HG03135 (cell line): ENCODE measurements around the gene TUBB2B.
A peak's percentile ranks its signal among the peaks of the same experiment; 100 is the strongest.

ENCODE experiments used
- ATAC-seq: cut with Tn5 transposase; IDR thresholded peaks from one replicate; pipeline ENCODE4 v1.9.1; 2021; ENCODE audit warnings: mild to moderate bottlenecking, moderate library complexity; ENCODE audit not compliant: unreplicated experiment

TUBB2B gene

DNA sequence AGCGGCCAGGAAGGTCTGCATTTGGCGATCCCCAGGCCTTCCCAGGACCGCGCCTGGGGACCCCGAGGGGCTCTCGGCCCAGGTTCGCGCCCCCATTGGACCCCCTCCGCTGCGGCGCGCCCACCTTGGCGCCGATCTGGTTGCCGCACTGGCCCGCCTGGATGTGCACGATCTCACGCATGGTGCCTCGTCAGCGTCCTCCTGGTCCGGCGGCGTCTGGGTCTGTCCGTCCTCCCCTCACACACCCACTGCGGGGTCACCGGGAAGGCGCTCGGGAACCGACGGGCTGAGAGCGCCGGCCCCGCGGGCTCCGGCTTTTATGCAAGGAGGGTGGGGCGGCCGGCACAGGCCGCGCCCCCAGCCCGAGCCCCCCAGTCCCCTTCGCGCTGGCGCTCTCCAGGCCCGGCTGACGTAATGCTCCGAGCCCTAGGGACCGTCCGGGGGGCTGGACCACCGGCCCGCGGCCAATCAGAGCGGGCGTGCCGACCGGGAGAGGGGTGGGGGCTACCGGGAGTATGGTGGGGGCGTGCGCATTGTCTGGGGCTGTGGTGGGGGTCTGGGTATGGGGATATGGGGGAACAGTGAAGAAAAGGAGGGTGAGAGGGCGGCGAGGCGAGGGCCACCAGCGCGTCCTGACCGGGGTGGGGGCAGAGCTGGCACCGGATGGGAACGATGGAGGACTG, at the start of gene TUBB2B:
TUBB2B (minus strand) TSS at position 291 of the 683 bp plus-strand sequence; CDS start at position 181, 110 bp downstream.
- no peak for ATAC-seq

DNA sequence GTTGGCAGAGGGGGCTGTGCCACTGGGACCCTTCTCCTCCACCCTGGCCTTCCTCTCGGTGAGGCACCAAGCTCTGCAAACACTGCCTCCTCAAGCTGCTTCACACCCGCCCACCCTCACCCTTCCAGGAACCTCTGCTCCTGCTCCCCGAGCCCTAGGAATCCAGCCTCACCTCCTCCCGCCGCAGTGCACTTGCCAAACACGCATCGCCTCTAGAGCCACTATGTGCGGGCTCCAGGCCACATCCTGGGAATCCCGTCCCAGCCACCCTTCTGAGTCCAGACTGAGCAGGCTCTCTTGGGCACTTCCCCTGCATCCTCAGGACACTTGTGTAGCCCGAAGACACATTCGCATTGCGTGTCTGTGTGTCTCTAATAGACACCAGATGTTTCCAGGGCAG, 49.8 kb upstream of the TUBB2B start:
- ATAC-seq = no peak

DNA sequence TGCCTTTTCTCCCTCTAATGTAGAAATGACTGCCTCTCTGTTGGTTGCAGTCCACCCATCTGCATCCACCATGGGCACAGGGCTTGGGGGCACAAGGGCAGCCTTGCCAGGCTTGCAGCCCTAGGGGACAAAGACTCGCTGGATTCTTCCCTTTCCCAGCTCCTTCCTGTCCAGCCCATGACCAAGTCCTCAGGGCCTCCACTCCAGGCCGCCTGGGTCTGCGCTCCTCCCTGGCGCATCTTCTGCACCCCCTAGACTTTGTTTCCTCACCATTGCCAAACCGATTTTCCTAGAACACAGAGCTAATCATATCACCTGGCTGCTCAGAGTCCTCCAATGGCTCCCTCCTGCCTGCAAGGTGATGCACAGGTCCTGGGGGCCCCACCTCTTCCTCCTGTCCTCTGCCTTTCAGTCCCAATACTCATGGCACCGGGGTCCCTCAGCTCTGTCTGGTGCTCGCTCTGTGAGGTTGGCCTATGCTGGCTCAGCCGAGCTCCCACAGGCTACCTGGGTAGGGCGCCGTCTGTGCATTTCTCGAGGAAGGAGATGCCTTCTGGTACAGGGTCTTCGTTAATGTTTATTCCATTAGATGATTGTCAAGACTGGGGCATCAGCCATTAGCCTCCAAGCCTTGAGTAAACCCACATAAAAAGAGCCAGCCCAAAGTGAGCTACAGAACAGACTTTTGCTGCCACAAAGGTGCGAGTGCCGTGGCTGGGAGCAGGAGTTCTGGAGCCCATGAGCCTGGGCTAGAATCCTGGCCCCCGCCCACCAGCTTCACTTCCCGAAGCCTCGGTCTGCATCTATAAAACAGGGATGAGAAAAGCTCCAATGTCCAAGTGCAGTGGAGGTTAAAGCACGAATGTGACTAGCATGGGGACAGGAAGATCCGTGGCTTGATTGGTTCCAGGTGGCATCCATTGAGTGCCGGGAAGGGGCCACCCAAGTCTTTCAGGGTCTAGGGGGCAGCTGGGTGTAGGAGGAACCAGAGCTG, 49.0 kb upstream of the TUBB2B start:
- ATAC-seq = no peak

DNA sequence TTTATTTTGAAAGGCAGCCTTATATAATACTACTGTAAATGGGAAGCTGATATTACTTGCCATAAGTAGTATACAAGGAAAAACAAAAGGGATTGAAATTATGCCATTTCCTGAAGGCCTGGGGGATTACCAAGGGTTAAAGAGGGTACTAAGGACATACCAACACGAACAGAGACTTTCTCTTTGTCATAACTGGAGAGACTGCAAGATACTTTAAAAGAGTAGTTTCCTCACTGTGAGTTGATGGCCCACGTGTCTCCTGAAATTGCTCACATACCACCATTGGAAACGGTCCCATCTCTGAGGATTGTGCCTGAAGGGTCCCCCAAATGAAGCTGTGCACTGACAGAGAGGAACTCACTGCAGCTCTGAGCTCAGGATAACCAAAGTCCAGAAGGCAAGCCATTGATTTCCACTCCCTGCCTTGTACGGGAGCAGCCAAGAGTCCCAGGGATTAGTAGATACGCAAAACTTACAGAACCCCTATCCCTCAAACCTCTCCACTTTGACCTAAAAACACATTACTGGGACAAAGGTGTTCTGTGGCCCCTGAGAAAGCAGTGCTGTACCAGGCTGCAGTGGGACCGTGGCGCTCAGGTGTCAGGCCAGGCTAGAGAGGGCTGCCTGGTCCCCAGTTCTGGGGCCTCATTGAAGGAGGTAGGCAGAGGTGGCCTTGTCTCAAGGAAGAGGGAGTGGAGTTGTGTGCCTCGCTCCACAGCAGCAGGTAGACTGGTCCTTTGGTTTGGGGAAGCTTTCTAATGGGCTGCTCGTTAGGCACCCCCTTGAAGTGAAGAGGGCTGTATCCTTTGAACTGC, 46.5 kb upstream of the TUBB2B start:
- no peak for ATAC-seq

DNA sequence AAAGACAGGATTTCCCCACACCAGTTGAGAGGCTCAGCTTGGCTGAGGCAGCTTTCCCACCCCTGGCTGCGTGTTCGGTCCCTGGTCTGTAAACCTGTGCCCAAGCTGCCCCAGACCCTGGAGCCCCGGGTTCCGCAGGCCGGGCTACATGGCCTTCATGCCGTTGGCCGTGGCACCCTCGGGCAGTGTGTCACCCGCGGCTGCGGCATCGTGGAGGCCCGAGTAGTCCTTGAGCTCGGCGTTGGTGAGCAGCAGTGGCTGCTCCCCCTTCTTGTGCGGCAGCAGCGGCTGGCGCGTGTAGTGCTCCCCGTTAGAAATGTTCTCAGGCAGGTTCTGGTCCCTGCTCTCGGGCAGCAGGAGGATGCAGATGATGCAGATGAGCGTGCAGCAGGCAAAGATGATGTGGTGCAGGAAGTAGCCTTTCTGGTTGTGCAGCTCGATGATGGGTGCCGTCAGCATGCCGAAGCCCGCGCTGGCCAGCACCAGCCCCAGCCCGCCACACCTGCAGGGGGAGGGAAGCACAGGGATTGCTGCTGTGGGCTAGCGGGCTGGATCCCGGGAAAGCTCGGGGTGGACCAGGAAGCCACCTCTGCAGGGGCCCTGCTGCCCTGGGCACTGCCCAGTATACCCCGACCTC, 45.6 kb upstream of the TUBB2B start:
- no peak for ATAC-seq

DNA sequence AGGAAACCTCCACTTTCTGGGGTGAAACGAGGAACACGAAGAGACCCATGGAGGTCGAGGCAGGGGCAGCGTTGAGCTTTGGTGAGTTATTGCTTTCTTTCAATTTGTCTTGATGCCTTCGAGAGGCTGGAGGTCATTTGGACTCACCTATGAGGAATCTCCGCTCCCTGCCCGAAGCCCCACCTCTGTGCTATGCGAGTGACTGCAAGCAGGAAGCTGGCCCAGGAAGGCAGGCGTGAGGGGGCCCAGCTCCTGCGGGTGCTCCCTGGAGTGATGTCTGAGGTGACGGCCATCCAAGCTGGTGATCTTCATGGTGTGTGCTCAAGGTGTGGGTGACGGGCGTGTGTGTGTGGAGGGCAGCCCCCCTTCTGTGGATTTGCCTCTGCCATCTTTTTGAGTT, 44.3 kb upstream of the TUBB2B start:
- no peak for ATAC-seq

DNA sequence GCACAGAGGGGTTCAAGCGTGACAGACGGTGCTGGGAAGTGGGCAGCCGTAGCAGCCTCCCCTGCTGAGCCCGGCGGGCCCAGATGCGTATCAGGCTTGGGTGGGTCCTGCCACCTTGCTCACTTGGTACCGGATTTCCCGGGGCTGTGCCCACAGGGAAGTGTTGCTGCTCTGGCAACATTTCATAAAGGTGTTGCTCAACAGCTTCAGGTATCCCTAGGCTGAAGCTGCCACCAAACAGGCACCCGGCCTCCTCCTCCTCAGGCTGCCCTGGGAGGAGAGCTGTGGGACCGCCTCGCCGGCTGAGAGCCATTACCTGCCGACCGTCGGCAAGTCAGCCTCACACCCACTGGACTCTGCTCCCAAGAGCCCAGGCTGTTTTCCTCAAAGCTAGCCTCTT, 42.8 kb upstream of the TUBB2B start:
- no peak for ATAC-seq

DNA sequence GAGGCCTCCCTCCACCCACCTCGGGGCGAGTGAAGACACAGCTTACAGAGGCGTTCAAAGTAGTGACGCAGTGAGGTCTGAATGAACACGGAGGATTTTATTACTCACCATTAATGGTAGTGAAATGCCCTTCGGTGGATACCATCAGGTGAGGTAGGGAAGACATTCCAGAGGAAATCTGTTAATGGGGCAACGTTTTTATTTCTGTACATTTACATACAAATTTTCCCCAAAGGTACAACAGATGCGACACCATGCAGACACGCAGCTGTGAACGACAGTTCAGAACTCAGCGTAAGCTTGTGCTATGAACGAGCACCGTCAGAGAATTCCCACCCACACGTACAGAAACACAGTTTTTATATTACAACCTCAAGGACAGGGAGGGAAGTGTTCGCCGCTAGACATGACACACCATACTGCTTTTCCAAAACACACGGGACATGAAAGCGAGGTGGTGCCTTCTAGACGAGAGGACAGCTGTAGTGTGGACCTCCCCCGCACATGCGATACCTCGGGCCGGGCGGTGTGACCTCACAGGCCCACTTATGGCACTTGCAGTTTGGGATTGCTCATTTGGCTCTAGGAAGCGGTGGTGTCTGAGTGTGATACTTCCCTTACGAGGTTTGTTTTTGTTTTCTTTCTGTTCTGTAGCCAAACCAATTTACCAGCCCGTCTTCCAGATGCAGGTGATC, 42.0 kb upstream of the TUBB2B start:
- ATAC-seq = no peak

DNA sequence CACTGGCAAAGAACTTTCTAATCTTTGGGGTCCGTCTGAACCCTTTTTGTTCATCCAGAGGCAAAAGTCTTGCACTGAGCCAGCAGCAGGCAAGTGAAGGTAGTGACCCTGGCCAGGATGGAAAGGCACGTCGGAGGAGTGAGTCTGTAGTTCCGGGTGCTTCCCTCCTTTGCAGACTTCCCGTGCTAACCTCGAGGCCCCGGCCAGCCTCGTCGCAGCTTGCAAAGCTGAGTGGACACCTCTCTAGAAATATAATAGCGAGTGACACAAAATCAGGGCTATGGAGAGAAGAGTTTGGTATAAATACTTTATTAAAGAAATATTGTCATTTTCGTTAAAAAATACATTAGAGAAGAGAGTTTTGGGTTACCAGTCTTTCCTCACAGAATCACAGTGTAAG, 41.2 kb upstream of the TUBB2B start:
- ATAC-seq = no peak

DNA sequence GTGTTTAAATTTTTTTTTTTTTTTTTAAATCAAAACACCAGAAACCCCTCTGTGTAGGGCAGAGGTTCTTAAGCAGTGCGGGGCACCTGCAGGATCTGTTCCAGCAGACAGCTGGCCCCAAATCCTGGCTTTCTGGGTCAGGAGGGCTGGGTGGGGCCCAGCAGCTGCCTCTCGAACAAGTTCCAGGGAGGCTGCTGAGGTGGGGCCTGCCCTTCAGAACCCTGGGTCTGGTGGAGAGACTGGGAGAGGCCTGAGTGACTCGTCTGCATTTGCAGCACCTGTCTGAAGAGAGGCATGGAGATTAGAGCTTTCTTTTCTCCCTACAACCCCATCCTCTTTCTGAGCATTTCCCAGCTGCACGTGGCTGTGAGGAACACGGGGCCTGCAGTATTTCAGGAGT, 39.7 kb upstream of the TUBB2B start:
- no peak for ATAC-seq

DNA sequence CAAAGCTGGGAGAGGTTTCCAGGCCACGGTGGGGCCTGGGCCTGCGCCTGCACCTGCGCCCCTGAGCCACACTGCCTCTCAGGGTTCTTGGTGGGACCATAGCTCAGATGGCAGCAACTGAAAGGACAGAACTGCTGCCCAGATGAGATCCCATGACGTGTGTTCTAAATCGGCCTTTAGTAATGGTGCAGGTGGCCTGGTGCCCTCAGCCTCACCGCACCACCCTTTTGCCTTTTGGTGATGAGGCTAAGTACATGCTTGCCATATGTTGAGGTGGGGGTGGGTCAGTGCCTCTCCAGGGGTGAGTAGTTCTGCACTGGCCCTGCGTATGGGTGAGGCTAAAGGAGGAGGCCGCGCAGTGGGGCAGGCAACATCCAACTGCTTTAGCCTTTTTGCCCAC, 38.7 kb upstream of the TUBB2B start:
- no peak for ATAC-seq

DNA sequence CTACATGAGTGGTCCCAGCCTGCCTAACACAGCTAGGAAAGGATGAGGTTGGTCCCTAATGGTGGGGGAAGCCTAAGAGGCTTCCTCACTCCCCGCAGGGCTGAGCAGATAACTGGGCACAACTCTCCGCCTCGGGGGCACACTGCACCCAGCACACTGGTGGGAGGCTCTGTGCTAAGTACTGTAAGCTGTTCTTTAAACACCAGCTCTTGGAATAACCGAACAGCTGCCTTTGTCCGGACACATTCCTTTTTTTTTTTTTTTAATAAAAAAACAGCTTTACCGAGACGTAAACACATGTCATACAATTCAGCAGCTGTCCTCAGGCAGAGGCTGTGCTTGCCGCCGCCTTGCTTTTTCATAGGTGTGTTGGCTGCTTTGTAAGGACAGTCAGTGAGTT, 38.2 kb upstream of the TUBB2B start:
- ATAC-seq = no peak

DNA sequence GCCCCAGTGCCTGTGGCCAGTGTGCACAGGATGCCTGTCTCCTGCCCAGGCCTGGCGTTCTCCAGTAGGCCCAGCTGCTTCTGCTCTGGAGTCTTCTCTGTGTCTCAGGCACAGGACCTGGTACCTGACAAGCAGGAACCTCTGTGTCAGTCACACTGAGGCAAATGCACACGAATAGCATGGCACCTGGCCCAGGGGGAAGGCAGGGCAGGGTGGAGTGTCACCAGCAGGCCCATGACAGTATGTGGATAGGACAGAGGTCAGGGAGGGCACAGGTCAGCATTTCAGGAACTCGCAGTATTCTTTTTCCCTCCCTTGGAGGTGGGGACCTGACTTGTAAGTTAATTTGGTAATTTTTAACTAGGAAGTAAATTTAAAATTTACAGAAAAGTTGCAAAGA, 36.9 kb upstream of the TUBB2B start:
- ATAC-seq = no peak

DNA sequence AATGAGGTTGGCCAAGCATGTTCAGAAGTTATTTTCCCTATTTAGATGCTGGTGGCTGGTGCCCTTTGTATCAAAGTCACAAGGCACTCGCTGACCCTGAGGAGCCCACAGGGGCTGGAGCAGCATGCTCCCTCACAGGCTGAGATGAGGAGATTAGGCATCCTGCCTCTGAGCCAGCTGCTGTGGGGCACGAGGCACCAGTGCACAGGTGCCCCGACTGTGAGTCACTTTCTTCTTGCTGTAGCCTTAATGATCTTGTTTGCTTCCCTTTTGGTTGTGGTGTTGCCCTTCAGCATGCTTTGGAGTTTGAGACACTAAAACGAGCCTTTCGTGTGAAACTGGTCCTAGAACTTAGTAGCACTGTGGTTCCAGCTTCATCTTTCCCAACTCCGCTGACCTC, 35.6 kb upstream of the TUBB2B start:
- ATAC-seq = no peak

DNA sequence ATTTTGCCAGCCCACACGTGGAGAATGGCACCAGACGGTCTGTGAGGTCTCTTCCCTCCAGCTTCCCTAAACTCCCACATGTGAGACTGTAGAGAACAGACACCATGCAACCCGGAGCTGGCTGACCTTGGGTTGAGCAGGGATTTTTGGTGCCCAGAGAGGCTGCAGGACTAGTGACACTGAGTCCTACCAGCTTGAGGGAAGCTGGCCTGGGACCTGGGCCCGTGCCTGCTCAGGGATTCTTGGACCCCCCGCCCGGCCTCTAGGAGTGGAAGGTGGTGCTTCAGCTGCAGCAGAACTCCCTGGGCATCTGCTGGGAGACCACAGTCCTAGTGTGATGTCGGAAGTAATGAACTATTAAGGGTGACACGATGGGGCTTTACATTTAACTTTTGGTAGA, 34.5 kb upstream of the TUBB2B start:
- no peak for ATAC-seq

DNA sequence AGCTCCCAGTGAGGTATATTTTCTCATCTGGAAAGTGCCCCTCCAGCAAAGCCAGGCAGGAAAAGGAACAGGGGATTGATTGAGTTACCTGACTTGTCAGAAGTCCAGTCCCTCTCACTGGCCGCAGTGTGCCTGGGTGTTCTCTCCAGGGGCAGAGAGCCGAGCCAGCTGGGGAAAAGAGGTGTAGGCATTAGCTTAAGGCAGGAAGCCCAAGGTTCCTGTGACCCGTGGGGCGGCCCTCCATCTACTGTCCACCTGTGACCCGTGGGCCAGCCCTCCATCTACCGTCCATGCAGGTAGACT, 34.0 kb upstream of the TUBB2B start:
- ATAC-seq = no peak

DNA sequence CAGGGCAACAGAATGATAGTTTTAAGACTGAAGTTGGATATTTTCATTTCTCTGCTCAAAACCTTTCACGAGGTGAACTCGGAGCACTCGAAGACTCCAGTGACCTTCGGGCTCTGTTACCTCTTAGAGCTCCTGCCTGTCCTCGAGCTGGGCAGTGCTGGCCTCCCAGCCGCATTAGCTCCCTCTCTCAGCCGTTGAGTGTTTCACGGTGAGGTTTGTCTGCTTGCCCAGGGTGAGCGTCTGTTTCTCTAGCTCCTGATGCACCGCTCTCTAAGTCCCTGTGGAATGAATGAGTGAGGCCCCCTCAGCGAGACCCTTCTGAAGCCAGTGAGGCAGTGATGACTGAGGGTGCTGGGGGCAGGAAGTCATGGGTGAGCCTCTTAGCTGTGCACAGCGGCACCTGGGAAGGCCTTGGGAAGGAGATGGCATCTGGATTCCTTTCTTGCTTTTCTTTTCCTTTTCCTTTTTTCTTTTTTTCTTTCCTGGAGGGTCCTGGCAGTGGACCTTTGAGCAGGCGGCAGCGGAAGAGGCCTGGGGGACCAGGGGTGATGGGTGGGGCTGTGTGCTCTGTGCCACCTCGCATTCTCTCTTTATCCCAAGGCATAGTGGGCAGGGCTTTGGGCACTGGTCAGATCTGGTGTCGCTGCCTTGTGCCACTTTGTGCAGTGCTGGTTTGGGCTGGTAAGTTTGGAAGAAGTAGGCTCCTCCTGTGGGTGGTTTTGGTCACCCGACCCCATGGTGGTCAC, 33.5 kb upstream of the TUBB2B start:
- no peak for ATAC-seq

DNA sequence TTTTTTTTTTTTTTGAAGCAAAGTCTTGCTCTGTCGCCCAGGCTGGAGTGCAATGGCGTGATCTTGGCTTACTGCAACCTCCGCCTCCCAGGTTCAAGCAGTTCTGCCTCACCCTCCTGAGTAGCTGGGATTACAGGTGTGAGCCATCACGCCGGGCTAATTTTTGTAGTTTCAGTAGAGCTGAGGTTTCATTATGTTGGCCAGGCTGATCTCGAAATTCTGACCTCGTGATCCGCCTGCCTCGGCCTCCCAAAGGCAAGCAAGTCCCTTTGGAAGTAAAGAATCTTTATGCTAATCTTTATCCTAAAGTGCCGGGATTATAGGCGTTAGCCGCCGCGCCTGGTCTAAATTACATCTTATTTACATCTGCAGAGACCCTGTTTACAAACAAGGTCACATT, 32.8 kb upstream of the TUBB2B start:
- no peak for ATAC-seq

DNA sequence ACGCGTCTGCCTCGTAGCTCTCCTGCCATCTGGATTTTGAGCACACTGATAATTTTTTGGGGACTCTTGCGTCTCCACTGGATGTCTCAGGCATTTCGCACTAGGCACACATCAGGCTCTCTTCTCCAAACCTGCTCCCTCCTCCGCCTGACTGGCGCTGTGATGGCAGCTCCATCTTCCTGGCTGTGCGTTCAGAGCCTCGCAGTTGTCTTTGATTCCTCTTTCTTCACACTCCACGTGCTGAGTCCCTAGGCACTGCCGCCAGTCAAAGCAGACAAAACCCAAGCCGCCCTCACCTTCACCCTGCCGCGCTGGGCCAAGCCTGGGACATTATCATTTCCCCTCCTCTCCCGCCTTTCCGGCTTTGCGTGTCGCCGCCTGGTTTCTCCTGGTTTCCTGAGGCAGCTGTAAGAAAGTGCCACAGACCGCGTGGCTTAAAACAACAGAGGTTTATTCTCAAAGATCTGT, 32.1 kb upstream of the TUBB2B start:
- peak; percentile 33 for ATAC-seq
